Suppressor macrophage (primary cell): ENCODE measurements around the gene ALDH7A1.
"Not testable (repeated sequence)": the region's sequence is repeated elsewhere in the genome, so short reads cannot be mapped to it uniquely, and the experiment has no call there.

ENCODE experiments used
- DNase-seq, 4 experiments: peaks; one replicate each; pipeline ENCODE4 v3.0.0-alpha.2; 2020 to 2022

Gene ALDH7A1

GRCh38 chr5:126595486-126596083 lies 566 bp upstream of the ALDH7A1 start:
- no peak for DNase-seq

GRCh38 chr5:126591549-126591948 lies 3.5 kb downstream of the ALDH7A1 start:
- DNase-seq = no peak

GRCh38 chr5:126589536-126590297 lies 5.3 kb downstream of the ALDH7A1 start:
- DNase-seq = no peak

- DNase-seq = no peak
These were observed 7.2 kb downstream of the ALDH7A1 start for GRCh38 chr5:126587551-126588390.

- DNase-seq = no peak
These were observed 11.3 kb downstream of the ALDH7A1 start for GRCh38 chr5:126583761-126584160.

GRCh38 chr5:126579716-126580115 lies 15.3 kb downstream of the ALDH7A1 start:
- no peak for DNase-seq

GRCh38 chr5:126577415-126577814 lies 17.6 kb downstream of the ALDH7A1 start:
- DNase-seq = no peak

GRCh38 chr5:126576974-126577373 lies 18.0 kb downstream of the ALDH7A1 start:
- DNase-seq = no peak

GRCh38 chr5:126575644-126576043 lies 19.4 kb downstream of the ALDH7A1 start:
- no peak for DNase-seq

- no peak for DNase-seq
These were observed 26.7 kb downstream of the ALDH7A1 start for GRCh38 chr5:126568206-126568755.

GRCh38 chr5:126562823-126563222 lies 32.2 kb downstream of the ALDH7A1 start:
- no peak for DNase-seq

GRCh38 chr5:126561908-126562307 lies 33.1 kb downstream of the ALDH7A1 start:
- DNase-seq = peak in 1 of 4 experiments; percentile 6

- not testable (repeated sequence) for DNase-seq
These were observed 39.9 kb downstream of the ALDH7A1 start for GRCh38 chr5:126555101-126555500.

GRCh38 chr5:126552614-126553013 lies 42.4 kb downstream of the ALDH7A1 start:
- DNase-seq = no peak

- DNase-seq = peak; percentile 38 to 62 (median 54)
These were observed 50.8 kb downstream of the ALDH7A1 start for GRCh38 chr5:126544087-126544740.

GRCh38 chr5:126543660-126544059 lies 51.4 kb downstream of the ALDH7A1 start:
- no peak for DNase-seq

- no peak for DNase-seq
These were observed 52.0 kb downstream of the ALDH7A1 start for GRCh38 chr5:126543009-126543408.

- no peak for DNase-seq
These were observed 52.6 kb downstream of the ALDH7A1 start for GRCh38 chr5:126542441-126542840.

GRCh38 chr5:126540631-126541030 lies 54.4 kb downstream of the ALDH7A1 start:
- no peak for DNase-seq

GRCh38 chr5:126538579-126538978 lies 56.4 kb downstream of the ALDH7A1 start:
- no peak for DNase-seq

GRCh38 chr5:126536874-126537273 lies 58.1 kb downstream of the ALDH7A1 start:
- no peak for DNase-seq

- no peak for DNase-seq
These were observed 59.0 kb downstream of the ALDH7A1 start for GRCh38 chr5:126535856-126536545.
